HUES48 (cell line): ENCODE data around the gene TMEM87A.
"Not testable (repeated sequence)": the region's sequence is repeated elsewhere in the genome, so short reads cannot be mapped to it uniquely, and the experiment has no call there.

Source experiments
- H3K27ac ChIP-seq: one replicate; pipeline ENCODE4 v1.7.0; 2013; ENCODE audit warnings: low read depth, low read length, inconsistent platforms
- H3K27me3 ChIP-seq: 2 replicates; pipeline ENCODE4 v1.6.1; 2013; ENCODE audit warnings: mild to moderate bottlenecking, low read length; ENCODE audit not compliant: control insufficient read depth, insufficient read depth
- H3K36me3 ChIP-seq: 2 replicates; pipeline ENCODE4 v1.6.1; 2013; ENCODE audit warnings: low read length; ENCODE audit not compliant: control insufficient read depth, insufficient read depth
- H3K4me1 ChIP-seq: 2 replicates; pipeline ENCODE4 v1.6.1; 2013; ENCODE audit warnings: mild to moderate bottlenecking, low read length; ENCODE audit not compliant: control insufficient read depth, insufficient read depth
- H3K4me3 ChIP-seq: 2 replicates; pipeline ENCODE4 v1.5.1; 2013; ENCODE audit warnings: mild to moderate bottlenecking, low read depth, low read length
- H3K9ac ChIP-seq: 2 replicates; pipeline ENCODE4 v1.6.1; 2013; ENCODE audit warnings: mild to moderate bottlenecking, low read depth, low read length, moderate library complexity
- H3K9me3 ChIP-seq: 2 replicates; pipeline ENCODE4 v1.6.1; 2013; ENCODE audit warnings: low read length; ENCODE audit not compliant: control insufficient read depth, insufficient read depth

TMEM87A gene

GRCh38 chr15:42270996-42271395 lies 2.2 kb downstream of the TMEM87A start:
- H3K36me3 ChIP-seq: peaks cover 30% of the 10 kb centered on the region
- no peaks in the 10 kb centered on the region for H3K27me3 ChIP-seq
- 0 out of 2 replicates have a peak overlapping the region, but pooled peaks have one; percentile 85 for H3K4me3 ChIP-seq
- H3K4me1 ChIP-seq: peaks cover 21% of the 10 kb centered on the region
- no peak overlapping the region for H3K27ac ChIP-seq
- no peak overlapping the region for H3K9ac ChIP-seq
- no peaks in the 10 kb centered on the region for H3K9me3 ChIP-seq

DNA sequence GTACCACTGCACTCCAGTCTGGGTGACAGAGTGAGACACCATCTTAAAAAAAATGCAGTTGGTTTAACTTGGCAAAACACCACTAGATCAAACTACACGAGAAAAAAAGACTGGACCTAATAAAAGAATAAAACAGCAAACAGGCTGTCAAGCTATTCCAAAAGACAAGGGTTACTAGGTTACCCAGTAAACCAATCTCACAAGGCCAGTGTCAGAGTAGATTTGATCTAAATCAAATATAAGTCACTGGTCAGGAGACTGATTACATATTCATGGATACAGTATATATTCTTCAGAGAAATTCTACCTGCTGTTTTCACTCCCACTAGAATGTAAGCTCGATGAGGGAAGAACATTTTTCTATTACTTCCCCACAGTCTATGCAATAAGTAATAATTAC lies 2.7 kb downstream of the TMEM87A start:
- H3K4me3 ChIP-seq: no peak overlapping the region

GRCh38 chr15:42267286-42267685 lies 5.9 kb downstream of the TMEM87A start:
- Histone ChIP-seq H3K36me3 (peaks cover 66% of the 10 kb centered on the region), H3K9ac (no peak overlapping the region), H3K27me3 (no peaks in the 10 kb centered on the region), H3K4me3 (no peak overlapping the region), H3K4me1 (peaks cover 4% of the 10 kb centered on the region), H3K27ac (no peak overlapping the region), H3K9me3 (no peaks in the 10 kb centered on the region)

More for the DNA sequence above, 2.7 kb downstream of the TMEM87A start:
- no peaks in the 10 kb centered on the region for H3K27me3 ChIP-seq
- H3K27ac ChIP-seq: no peak overlapping the region
- H3K9me3 ChIP-seq: no peaks in the 10 kb centered on the region
- peaks cover 34% of the 10 kb centered on the region for H3K36me3 ChIP-seq
- peaks cover 17% of the 10 kb centered on the region for H3K4me1 ChIP-seq
- H3K9ac ChIP-seq: no peak overlapping the region

DNA sequence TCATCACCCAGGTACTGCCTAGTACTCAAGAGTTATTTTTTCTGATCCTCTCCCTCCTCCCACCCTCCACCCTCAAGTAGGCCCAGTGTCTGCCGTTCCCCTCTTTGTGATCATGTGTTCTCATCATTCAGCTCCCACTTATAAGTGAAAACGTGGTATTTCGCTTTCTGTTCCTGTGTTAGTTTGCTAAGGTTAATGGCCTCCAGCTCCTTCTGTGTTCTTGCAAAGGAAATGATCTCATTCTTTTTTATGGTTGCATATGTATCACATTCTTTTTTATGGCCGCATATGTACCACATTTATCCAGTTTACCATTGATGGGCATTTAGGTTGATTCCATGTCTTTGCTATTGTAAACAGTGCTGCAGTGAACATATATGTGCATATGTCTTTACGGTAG lies 8.4 kb downstream of the TMEM87A start:
- H3K9me3 ChIP-seq: no peaks in the 10 kb centered on the region
- no peak overlapping the region for H3K4me3 ChIP-seq
- H3K27ac ChIP-seq: no peak overlapping the region
- H3K27me3 ChIP-seq: no peaks in the 10 kb centered on the region
- H3K36me3 ChIP-seq: peaks cover 80% of the 10 kb centered on the region
- no peak overlapping the region for H3K9ac ChIP-seq
- no peaks in the 10 kb centered on the region for H3K4me1 ChIP-seq

- H3K4me1 ChIP-seq: no peaks in the 10 kb centered on the region
- peaks cover 56% of the 10 kb centered on the region for H3K36me3 ChIP-seq
- peaks cover 37% of the 10 kb centered on the region for H3K9me3 ChIP-seq
- no peak overlapping the region for H3K4me3 ChIP-seq
- H3K27me3 ChIP-seq: no peaks in the 10 kb centered on the region
- H3K27ac ChIP-seq: no peak overlapping the region
- H3K9ac ChIP-seq: no peak overlapping the region
Measured at GRCh38 chr15:42253300-42253699, 19.9 kb downstream of the TMEM87A start.

DNA sequence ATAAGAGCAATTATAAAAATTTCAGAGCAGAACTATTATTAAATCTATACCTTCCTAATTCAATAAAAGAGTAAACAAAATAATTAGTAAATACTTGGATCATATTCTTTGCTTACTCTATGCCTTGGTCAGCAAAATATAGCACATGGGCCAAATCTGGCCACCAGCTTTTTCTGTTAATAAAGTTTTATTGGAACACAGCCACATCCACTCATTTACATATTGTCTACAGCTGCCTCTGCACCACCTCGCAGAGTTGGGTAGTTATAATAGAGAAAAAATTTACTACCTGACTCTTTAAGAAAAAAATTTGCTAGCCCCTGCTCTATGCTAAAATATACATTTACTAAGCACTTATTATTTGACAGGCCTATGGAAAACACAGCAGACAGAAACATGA lies 32.4 kb downstream of the TMEM87A start:
- no peaks in the 10 kb centered on the region for H3K4me1 ChIP-seq
- no peak overlapping the region for H3K4me3 ChIP-seq
- H3K27me3 ChIP-seq: no peaks in the 10 kb centered on the region
- H3K36me3 ChIP-seq: peaks cover 56% of the 10 kb centered on the region
- no peak overlapping the region for H3K27ac ChIP-seq
- H3K9ac ChIP-seq: no peak overlapping the region
- no peaks in the 10 kb centered on the region for H3K9me3 ChIP-seq

- H3K27ac ChIP-seq: no peak overlapping the region
- no peaks in the 10 kb centered on the region for H3K27me3 ChIP-seq
- no peaks in the 10 kb centered on the region for H3K9me3 ChIP-seq
- H3K4me3 ChIP-seq: no peak overlapping the region
- H3K36me3 ChIP-seq: peaks cover 65% of the 10 kb centered on the region
- H3K9ac ChIP-seq: no peak overlapping the region
- no peaks in the 10 kb centered on the region for H3K4me1 ChIP-seq
Measured at GRCh38 chr15:42239528-42240182, 33.6 kb downstream of the TMEM87A start.

DNA sequence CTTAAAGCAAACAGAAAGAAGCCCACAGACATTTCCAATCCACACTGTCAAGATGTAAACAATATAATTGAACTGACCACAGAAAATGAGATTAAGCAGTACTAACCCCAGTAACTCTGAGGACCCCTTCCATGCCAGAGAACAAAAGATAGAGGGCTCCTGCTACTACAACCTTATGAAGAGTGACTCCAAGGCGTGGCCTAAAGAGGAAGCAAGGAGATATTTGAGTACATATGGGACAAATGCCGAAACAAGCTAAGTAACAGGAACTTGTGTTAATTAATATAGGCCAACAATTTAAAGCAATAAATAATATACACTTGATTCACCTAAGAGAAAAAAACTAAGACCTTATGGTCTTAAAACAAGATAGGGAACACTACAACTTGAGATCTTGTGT lies 40.1 kb downstream of the TMEM87A start:
- no peaks in the 10 kb centered on the region for H3K9me3 ChIP-seq
- H3K4me1 ChIP-seq: no peaks in the 10 kb centered on the region
- H3K9ac ChIP-seq: no peak overlapping the region
- no peaks in the 10 kb centered on the region for H3K27me3 ChIP-seq
- no peak overlapping the region for H3K27ac ChIP-seq
- H3K36me3 ChIP-seq: peaks cover 88% of the 10 kb centered on the region
- no peak overlapping the region for H3K4me3 ChIP-seq

- Histone ChIP-seq H3K36me3 (peaks cover 88% of the 10 kb centered on the region), H3K27me3 (no peaks in the 10 kb centered on the region), H3K4me3 (no peak overlapping the region), H3K4me1 (no peaks in the 10 kb centered on the region), H3K9ac (no peak overlapping the region), H3K27ac (no peak overlapping the region), H3K9me3 (no peaks in the 10 kb centered on the region)
Measured at GRCh38 chr15:42232606-42233005, 40.6 kb downstream of the TMEM87A start.

DNA sequence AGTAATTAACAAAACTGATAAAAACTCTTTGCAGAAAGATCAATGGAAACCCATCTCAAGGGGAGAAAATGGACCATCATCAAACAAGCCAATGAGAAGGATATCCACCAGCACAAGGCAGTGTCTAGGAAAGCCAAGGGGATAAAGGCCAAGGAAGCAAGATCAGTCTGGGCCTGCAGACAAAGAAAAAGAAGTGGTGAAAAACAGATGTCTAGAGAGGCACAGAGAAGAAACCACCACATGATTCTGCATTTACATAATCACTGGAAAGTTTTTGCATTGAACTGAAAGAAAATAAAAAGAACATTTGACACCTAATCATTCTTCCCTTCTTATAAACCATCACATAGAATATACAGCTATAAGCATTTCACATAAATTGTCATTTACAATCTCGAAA lies 42.1 kb downstream of the TMEM87A start:
- peaks cover 88% of the 10 kb centered on the region for H3K36me3 ChIP-seq
- H3K4me1 ChIP-seq: no peaks in the 10 kb centered on the region
- no peak overlapping the region for H3K9ac ChIP-seq
- H3K9me3 ChIP-seq: no peaks in the 10 kb centered on the region
- no peak overlapping the region for H3K4me3 ChIP-seq
- H3K27ac ChIP-seq: no peak overlapping the region
- H3K27me3 ChIP-seq: no peaks in the 10 kb centered on the region

- peaks cover 91% of the 10 kb centered on the region for H3K36me3 ChIP-seq
- H3K27me3 ChIP-seq, H3K27ac ChIP-seq, H3K4me3 ChIP-seq, H3K4me1 ChIP-seq, H3K9ac ChIP-seq, H3K9me3 ChIP-seq: not testable (repeated sequence)
Measured at GRCh38 chr15:42228981-42229380, 44.3 kb downstream of the TMEM87A start.
